Neural cell (in vitro differentiated cells): Measurements from ENCODE around the gene ABHD17C. TPM values are rescaled to one million over a fixed set of nuclear protein-coding genes. Genes with fewer than 3 reads are reported as not detected.

ENCODE experiments used
- H2AFZ ChIP-seq: fragments of 200-600, 300-800 bp; sonication (generic), shearing (Covaris generic); 2 replicates; pipeline ENCODE4 v1.6.0; 2014; ENCODE audit warnings: low read depth, mild to moderate bottlenecking, antibody characterized with exemption, low read length, moderate library complexity
- H3F3A ChIP-seq: fragments of 200-600 bp; shearing (Covaris generic); 2 replicates; pipeline ENCODE4 v1.6.1; 2016; ENCODE audit warnings: mild to moderate bottlenecking, moderate library complexity, mixed read lengths, antibody characterized with exemption, low read length; ENCODE audit not compliant: insufficient read depth, poor library complexity, severe bottlenecking
- H3K27ac ChIP-seq: fragments of 200-600, 300-800 bp; sonication (generic), shearing (Covaris generic); 2 replicates; pipeline ENCODE4 v1.5.1; 2014; ENCODE audit warnings: mild to moderate bottlenecking, low read length, moderate library complexity
- H3K27me3 ChIP-seq: fragments of 300-800, 200-600 bp; sonication (generic), shearing (Covaris generic); 2 replicates; pipeline ENCODE4 v1.6.0; 2014; ENCODE audit warnings: mild to moderate bottlenecking, low read depth, low read length, moderate library complexity; ENCODE audit not compliant: insufficient read depth
- H3K36me3 ChIP-seq: fragments of 300-800, 200-600 bp; sonication (generic), shearing (Covaris generic); 2 replicates; pipeline ENCODE4 v1.5.1; 2014; ENCODE audit warnings: mild to moderate bottlenecking, antibody characterized with exemption, low read length, moderate library complexity; ENCODE audit not compliant: insufficient read depth
- H3K4me2 ChIP-seq: fragments of 300-800, 200-600 bp; sonication (generic), shearing (Covaris generic); 2 replicates; pipeline ENCODE4 v1.6.0; 2014; ENCODE audit warnings: mild to moderate bottlenecking, low read length
- H3K4me3 ChIP-seq: fragments of 300-800, 200-600 bp; sonication (generic), shearing (Covaris generic); 2 replicates; pipeline ENCODE4 v1.5.1; 2014; ENCODE audit warnings: mild to moderate bottlenecking, low read length, moderate library complexity
- H3K79me2 ChIP-seq: fragments of 200-600 bp; shearing (Covaris generic); replicated peaks from 2 replicates; pipeline ENCODE4 v1.6.0; 2014; ENCODE audit warnings: mild to moderate bottlenecking, low read length, moderate library complexity; ENCODE audit not compliant: insufficient read depth
- H3K9ac ChIP-seq: fragments of 300-800, 200-600 bp; sonication (generic), shearing (Covaris generic); 2 replicates; pipeline ENCODE4 v1.6.1; 2016; ENCODE audit warnings: mild to moderate bottlenecking, low read length, mixed read lengths
- H3K9me2 ChIP-seq: fragments of 200-600 bp; shearing (Covaris generic); 2 replicates; pipeline ENCODE4 v1.6.1; 2016; ENCODE audit warnings: mild to moderate bottlenecking, low read length, mixed read lengths; ENCODE audit not compliant: insufficient read depth
- H3K9me3 ChIP-seq: fragments of 200-600, 300-800 bp; sonication (generic), shearing (Covaris generic); 2 replicates; pipeline ENCODE4 v1.6.1; 2016; ENCODE audit warnings: mild to moderate bottlenecking, mixed run types, low read length, moderate library complexity, mixed read lengths
- H4K20me1 ChIP-seq: fragments of 200-600 bp; shearing (Covaris generic); 2 replicates; pipeline ENCODE4 v1.6.1; 2016; ENCODE audit warnings: mild to moderate bottlenecking, mixed run types; ENCODE audit not compliant: insufficient read depth
- EP300 ChIP-seq: fragments of 450-650 bp; conservative IDR thresholded peaks from 2 replicates; pipeline ENCODE4 v1.6.1; 2014; ENCODE audit warnings: antibody characterized with exemption, mild to moderate bottlenecking, moderate library complexity; ENCODE audit not compliant: poor library complexity, severe bottlenecking
- EZH2 ChIP-seq: fragments of 200-600, 300-800 bp; shearing (Covaris generic), sonication (generic); IDR thresholded peaks from 2 replicates; pipeline ENCODE4 v1.6.1; 2014; ENCODE audit warnings: antibody characterized with exemption, low read length, borderline replicate concordance, mild to moderate bottlenecking; ENCODE audit not compliant: insufficient read depth, poor library complexity, severe bottlenecking
- MXI1 ChIP-seq: fragments of 450-650 bp; conservative IDR thresholded peaks from 2 replicates; pipeline ENCODE4 v1.6.1; 2014; ENCODE audit warnings: antibody characterized with exemption, mild to moderate bottlenecking; ENCODE audit not compliant: poor library complexity, severe bottlenecking
- POLR2AphosphoS5 ChIP-seq: IDR thresholded peaks from 2 replicates; pipeline ENCODE4 v1.6.1; 2012
- RAD21 ChIP-seq: fragments of 450-650 bp; conservative IDR thresholded peaks from 2 replicates; pipeline ENCODE4 v1.6.1; 2014; ENCODE audit warnings: antibody characterized with exemption, mild to moderate bottlenecking, moderate library complexity
- SMC3 ChIP-seq: fragments of 450-650 bp; conservative IDR thresholded peaks from 2 replicates; pipeline ENCODE4 v1.6.1; 2014; ENCODE audit warnings: antibody characterized with exemption, mild to moderate bottlenecking, moderate library complexity; ENCODE audit not compliant: poor library complexity
- TAF1 ChIP-seq: IDR thresholded peaks from 2 replicates; pipeline ENCODE4 v1.6.1; 2012; ENCODE audit warnings: low read depth
- polyA plus RNA-seq: library from polyadenylated mRNA; depleted of rRNA; stranded (reverse); fragments of >200 nt; gene quantifications from 2 replicates; pipeline ENCODE4 v1.2.3, GENCODE V29; 2014
- TF ChIP-seq, protein P1 (sequence below): fragments of 450-650 bp; IDR thresholded peaks from 2 replicates; pipeline ENCODE4 v1.5.1; 2014; ENCODE audit warnings: antibody characterized with exemption, mild to moderate bottlenecking, moderate library complexity; ENCODE audit not compliant: poor library complexity, severe bottlenecking
- TF ChIP-seq, protein P2 (sequence below): IDR thresholded peaks from 2 replicates; pipeline ENCODE4 v1.6.1; 2012; ENCODE audit warnings: borderline replicate concordance

The ABHD17C gene
- polyA plus RNA-seq, 1 donor from 2014 or later: 18.3 TPM

DNA sequence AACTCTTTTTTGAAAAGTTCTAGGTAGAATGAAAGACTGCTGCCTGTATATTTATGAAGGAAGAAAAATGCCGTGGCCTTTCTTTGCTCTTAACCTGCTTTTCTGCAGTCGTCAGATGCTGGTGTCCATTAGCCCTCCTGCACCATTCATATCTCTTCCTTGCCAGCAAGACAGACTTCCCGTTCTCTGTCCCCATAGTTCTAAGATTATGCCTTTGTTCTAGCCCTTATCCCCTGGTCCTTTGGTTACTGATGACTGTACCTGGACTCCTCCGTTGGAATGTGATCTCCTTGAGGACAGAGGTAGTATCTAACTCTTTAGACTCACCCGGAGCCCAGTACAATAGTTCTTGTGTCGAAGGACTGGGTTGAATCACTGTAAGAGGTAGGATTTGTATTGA, 16.8 kb downstream of the ABHD17C start:
- no peaks in the 10 kb centered on the region for H3K9me2 ChIP-seq
- H3K79me2 ChIP-seq: no peaks in the 10 kb centered on the region
- H3K4me2 ChIP-seq: no peak overlapping the region
- no peaks in the 10 kb centered on the region for H3K27me3 ChIP-seq
- no peaks in the 10 kb centered on the region for H3K36me3 ChIP-seq
- no peak overlapping the region for H3K27ac ChIP-seq
- H3K9me3 ChIP-seq: no peaks in the 10 kb centered on the region
- TF ChIP-seq POLR2AphosphoS5: no peak
- TF ChIP-seq, protein P1, sequence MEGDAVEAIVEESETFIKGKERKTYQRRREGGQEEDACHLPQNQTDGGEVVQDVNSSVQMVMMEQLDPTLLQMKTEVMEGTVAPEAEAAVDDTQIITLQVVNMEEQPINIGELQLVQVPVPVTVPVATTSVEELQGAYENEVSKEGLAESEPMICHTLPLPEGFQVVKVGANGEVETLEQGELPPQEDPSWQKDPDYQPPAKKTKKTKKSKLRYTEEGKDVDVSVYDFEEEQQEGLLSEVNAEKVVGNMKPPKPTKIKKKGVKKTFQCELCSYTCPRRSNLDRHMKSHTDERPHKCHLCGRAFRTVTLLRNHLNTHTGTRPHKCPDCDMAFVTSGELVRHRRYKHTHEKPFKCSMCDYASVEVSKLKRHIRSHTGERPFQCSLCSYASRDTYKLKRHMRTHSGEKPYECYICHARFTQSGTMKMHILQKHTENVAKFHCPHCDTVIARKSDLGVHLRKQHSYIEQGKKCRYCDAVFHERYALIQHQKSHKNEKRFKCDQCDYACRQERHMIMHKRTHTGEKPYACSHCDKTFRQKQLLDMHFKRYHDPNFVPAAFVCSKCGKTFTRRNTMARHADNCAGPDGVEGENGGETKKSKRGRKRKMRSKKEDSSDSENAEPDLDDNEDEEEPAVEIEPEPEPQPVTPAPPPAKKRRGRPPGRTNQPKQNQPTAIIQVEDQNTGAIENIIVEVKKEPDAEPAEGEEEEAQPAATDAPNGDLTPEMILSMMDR: no peak
- TF ChIP-seq, protein P2, sequence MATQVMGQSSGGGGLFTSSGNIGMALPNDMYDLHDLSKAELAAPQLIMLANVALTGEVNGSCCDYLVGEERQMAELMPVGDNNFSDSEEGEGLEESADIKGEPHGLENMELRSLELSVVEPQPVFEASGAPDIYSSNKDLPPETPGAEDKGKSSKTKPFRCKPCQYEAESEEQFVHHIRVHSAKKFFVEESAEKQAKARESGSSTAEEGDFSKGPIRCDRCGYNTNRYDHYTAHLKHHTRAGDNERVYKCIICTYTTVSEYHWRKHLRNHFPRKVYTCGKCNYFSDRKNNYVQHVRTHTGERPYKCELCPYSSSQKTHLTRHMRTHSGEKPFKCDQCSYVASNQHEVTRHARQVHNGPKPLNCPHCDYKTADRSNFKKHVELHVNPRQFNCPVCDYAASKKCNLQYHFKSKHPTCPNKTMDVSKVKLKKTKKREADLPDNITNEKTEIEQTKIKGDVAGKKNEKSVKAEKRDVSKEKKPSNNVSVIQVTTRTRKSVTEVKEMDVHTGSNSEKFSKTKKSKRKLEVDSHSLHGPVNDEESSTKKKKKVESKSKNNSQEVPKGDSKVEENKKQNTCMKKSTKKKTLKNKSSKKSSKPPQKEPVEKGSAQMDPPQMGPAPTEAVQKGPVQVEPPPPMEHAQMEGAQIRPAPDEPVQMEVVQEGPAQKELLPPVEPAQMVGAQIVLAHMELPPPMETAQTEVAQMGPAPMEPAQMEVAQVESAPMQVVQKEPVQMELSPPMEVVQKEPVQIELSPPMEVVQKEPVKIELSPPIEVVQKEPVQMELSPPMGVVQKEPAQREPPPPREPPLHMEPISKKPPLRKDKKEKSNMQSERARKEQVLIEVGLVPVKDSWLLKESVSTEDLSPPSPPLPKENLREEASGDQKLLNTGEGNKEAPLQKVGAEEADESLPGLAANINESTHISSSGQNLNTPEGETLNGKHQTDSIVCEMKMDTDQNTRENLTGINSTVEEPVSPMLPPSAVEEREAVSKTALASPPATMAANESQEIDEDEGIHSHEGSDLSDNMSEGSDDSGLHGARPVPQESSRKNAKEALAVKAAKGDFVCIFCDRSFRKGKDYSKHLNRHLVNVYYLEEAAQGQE: no peak
- TF ChIP-seq RAD21: no peak
- no peak for TF ChIP-seq SMC3
- TF ChIP-seq EP300: no peak
- no peak for TF ChIP-seq TAF1
- no peak for TF ChIP-seq MXI1
- no peak for TF ChIP-seq EZH2
- H4K20me1 ChIP-seq: no peaks in the 10 kb centered on the region
- no peaks in the 10 kb centered on the region for H3F3A ChIP-seq
- H3K9ac ChIP-seq: no peak overlapping the region
- H2AFZ ChIP-seq: no peak overlapping the region
- no peak overlapping the region for H3K4me3 ChIP-seq

DNA sequence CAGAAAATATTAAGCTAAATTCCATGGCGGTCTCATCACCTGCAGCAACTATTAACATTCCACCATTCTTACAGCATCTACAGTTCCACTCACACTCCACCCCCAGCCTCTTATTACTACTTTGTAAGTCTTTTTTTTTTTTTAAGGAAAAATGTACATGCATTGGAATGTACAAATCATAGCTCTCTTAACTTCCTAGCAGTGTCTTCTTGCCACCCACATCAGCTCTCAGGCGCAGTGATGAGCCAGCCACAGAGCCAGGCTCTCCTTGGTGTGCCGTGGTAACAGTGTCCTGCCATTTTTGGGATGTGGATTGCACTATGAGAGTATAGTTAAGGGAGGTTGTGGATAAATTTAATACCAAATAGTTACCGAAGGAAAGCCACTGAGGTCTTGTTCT, 17.8 kb downstream of the ABHD17C start:
- Histone ChIP-seq H3K4me2 (no peak overlapping the region), H3K27ac (no peak overlapping the region), H3F3A (no peaks in the 10 kb centered on the region), H3K36me3 (no peaks in the 10 kb centered on the region), H3K79me2 (no peaks in the 10 kb centered on the region), H3K4me3 (no peak overlapping the region), H3K9me3 (no peaks in the 10 kb centered on the region), H3K27me3 (no peaks in the 10 kb centered on the region), H3K9ac (no peak overlapping the region), H4K20me1 (no peaks in the 10 kb centered on the region), H3K9me2 (no peaks in the 10 kb centered on the region), H2AFZ (no peak overlapping the region)
- TF ChIP-seq, protein P1: no peak
- TF ChIP-seq POLR2AphosphoS5: no peak
- TF ChIP-seq SMC3: no peak
- TF ChIP-seq EZH2: no peak
- TF ChIP-seq, protein P2: no peak
- TF ChIP-seq MXI1: no peak
- TF ChIP-seq EP300: no peak
- TF ChIP-seq RAD21: no peak
- no peak for TF ChIP-seq TAF1
